ENCODE measurements around the gene SEMA4A. TPM values are rescaled to one million over a fixed set of nuclear protein-coding genes. Genes with fewer than 3 reads are reported as not detected.

Gene SEMA4A
- total and polyA plus RNA-seq, 9 of the 15 experiments (the other 6 are each of a cell fraction or from before 2014, with no cell fraction given): 0.04 to 1.7 (median 0.45) TPM

DNA sequence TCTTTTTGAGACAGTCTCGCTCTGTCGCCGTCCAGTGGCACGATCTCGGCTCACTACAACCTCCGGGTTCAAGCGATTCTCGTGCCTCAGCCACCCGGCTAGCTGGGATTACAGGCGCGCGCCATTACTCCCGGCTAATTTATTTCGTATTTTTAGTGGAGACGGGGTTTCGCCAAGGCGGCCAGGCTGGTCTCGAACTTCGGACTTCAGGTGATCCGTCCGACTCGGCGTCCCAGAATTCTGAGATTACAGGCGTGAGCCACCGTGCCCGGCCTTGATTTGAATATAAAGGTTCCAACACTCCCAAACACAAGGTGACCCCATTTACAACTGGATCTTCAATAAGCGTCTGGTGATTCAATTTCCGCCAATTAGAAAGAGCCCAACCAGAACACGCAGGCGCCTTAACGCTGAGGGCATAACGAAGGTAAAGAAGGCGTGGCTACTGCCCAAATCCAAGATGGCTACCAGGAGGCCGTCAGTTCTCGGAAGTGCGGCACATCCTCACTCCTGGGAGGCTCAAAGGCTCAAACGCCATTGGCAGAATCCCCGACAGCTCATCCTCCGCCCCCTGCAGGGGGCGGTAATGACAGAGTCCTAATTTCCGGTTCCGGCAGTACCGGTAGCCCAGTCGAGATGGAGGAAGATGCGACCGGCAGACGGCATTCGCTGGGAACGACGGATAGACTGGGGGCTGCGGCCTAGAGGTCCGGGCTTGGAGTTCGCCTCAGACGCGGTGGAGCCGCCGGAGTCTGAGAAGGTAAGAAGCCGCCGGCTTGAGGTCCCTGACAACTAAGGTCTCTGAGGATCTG is 40.3 kb downstream of the SEMA4A start, which contains the start of gene SLC25A44 (continued):
- TF ChIP-seq, protein P1, sequence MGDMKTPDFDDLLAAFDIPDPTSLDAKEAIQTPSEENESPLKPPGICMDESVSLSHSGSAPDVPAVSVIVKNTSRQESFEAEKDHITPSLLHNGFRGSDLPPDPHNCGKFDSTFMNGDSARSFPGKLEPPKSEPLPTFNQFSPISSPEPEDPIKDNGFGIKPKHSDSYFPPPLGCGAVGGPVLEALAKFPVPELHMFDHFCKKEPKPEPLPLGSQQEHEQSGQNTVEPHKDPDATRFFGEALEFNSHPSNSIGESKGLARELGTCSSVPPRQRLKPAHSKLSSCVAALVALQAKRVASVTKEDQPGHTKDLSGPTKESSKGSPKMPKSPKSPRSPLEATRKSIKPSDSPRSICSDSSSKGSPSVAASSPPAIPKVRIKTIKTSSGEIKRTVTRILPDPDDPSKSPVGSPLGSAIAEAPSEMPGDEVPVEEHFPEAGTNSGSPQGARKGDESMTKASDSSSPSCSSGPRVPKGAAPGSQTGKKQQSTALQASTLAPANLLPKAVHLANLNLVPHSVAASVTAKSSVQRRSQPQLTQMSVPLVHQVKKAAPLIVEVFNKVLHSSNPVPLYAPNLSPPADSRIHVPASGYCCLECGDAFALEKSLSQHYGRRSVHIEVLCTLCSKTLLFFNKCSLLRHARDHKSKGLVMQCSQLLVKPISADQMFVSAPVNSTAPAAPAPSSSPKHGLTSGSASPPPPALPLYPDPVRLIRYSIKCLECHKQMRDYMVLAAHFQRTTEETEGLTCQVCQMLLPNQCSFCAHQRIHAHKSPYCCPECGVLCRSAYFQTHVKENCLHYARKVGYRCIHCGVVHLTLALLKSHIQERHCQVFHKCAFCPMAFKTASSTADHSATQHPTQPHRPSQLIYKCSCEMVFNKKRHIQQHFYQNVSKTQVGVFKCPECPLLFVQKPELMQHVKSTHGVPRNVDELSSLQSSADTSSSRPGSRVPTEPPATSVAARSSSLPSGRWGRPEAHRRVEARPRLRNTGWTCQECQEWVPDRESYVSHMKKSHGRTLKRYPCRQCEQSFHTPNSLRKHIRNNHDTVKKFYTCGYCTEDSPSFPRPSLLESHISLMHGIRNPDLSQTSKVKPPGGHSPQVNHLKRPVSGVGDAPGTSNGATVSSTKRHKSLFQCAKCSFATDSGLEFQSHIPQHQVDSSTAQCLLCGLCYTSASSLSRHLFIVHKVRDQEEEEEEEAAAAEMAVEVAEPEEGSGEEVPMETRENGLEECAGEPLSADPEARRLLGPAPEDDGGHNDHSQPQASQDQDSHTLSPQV (IDR thresholded peaks at IDR 0.05): no peak
- TF ChIP-seq ZNF717 (CRISPR knock-in tag; IDR thresholded peaks at IDR 0.05) (no peak), SMAD1 (IDR thresholded peaks at IDR 0.05; ENCODE audit: low read depth, low read length, partially characterized antibody) (no peak), RAD21 (CRISPR knock-in tag; conservative IDR thresholded peaks at IDR 0.05 in 1 of 2, IDR thresholded peaks at IDR 0.05 in 1 of 2) (no peak), ERF (CRISPR knock-in tag; IDR thresholded peaks at IDR 0.05) (no peak), KLF10 (CRISPR knock-in tag; IDR thresholded peaks at IDR 0.05) (no peak), ZNF551 (CRISPR knock-in tag; IDR thresholded peaks at IDR 0.05) (no peak), ZNF444 (CRISPR knock-in tag; IDR thresholded peaks at IDR 0.05) (no peak), NCOA4 (IDR thresholded peaks at IDR 0.05; ENCODE audit: partially characterized antibody) (no peak), NR2F6 (CRISPR knock-in tag; IDR thresholded peaks at IDR 0.05) (no peak), ZNF12 (CRISPR knock-in tag; IDR thresholded peaks at IDR 0.05) (0 out of 2 replicates have a peak, but pooled peaks have one; percentile 8), TSC22D4 (tag; IDR thresholded peaks at IDR 0.05) (no peak), MTA1 (IDR thresholded peaks at IDR 0.05; ENCODE audit: borderline replicate concordance) (no peak)
- TF ChIP-seq, protein P2, sequence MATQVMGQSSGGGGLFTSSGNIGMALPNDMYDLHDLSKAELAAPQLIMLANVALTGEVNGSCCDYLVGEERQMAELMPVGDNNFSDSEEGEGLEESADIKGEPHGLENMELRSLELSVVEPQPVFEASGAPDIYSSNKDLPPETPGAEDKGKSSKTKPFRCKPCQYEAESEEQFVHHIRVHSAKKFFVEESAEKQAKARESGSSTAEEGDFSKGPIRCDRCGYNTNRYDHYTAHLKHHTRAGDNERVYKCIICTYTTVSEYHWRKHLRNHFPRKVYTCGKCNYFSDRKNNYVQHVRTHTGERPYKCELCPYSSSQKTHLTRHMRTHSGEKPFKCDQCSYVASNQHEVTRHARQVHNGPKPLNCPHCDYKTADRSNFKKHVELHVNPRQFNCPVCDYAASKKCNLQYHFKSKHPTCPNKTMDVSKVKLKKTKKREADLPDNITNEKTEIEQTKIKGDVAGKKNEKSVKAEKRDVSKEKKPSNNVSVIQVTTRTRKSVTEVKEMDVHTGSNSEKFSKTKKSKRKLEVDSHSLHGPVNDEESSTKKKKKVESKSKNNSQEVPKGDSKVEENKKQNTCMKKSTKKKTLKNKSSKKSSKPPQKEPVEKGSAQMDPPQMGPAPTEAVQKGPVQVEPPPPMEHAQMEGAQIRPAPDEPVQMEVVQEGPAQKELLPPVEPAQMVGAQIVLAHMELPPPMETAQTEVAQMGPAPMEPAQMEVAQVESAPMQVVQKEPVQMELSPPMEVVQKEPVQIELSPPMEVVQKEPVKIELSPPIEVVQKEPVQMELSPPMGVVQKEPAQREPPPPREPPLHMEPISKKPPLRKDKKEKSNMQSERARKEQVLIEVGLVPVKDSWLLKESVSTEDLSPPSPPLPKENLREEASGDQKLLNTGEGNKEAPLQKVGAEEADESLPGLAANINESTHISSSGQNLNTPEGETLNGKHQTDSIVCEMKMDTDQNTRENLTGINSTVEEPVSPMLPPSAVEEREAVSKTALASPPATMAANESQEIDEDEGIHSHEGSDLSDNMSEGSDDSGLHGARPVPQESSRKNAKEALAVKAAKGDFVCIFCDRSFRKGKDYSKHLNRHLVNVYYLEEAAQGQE (IDR thresholded peaks at IDR 0.05; ENCODE audit: borderline replicate concordance): no peak
- TF ChIP-seq, protein P2 (CRISPR knock-in tag; IDR thresholded peaks at IDR 0.05; ENCODE audit: low read depth): no peak
- TF ChIP-seq, protein P3, sequence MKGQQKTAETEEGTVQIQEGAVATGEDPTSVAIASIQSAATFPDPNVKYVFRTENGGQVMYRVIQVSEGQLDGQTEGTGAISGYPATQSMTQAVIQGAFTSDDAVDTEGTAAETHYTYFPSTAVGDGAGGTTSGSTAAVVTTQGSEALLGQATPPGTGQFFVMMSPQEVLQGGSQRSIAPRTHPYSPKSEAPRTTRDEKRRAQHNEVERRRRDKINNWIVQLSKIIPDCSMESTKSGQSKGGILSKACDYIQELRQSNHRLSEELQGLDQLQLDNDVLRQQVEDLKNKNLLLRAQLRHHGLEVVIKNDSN (CRISPR knock-in tag; IDR thresholded peaks at IDR 0.05): no peak
